ENCODE measurements around the gene SACM1L. TPM values are rescaled to one million over a fixed set of nuclear protein-coding genes. Genes with fewer than 3 reads are reported as not detected.

SACM1L gene
- total RNA-seq, 1 donor from 2014 or later = 39.4 TPM

DNA sequence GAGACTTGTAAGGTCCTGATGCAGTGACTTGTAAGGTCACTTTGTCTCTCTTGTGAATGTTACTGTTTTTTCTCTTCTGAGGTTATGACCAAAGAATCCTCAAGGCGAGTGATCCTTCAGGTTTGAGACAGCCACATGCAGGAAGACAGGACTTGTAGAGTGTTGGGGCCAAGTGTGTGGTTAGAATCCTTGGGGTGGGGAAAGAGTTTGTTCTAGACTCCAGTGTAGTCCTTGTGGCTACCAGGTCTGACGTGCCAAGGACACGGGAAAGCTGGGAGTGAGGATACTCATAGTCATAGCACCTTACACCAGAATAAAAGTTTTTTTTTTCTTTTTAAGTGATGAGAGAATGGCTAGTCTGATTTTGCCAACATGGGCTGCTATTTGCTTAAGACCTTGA lies 7.3 kb upstream of the SACM1L start:
- Histone ChIP-seq H2AFZ (ENCODE audit: low read depth, low read length) (no peak overlapping the region), H3K79me2 (ENCODE audit: insufficient read depth, low read length) (no peaks in the 10 kb centered on the region), H3K36me3 (ENCODE audit: insufficient read depth, low read length) (peaks cover 2% of the 10 kb centered on the region), H3K27me3 (ENCODE audit: insufficient read depth, low read length) (no peaks in the 10 kb centered on the region), H3K4me3 (ENCODE audit: insufficient read depth, low read depth, low read length) (no peak overlapping the region), H3K4me2 (ENCODE audit: low read length) (no peak overlapping the region), H3K9ac (ENCODE audit: low read length) (no peak overlapping the region), H3K4me1 (ENCODE audit: insufficient read depth, low read length) (no peaks in the 10 kb centered on the region), H3K27ac (ENCODE audit: low read depth, low read length) (no peak overlapping the region), H3K9me3 (ENCODE audit: insufficient read depth, low read depth, low read length) (peaks cover 2% of the 10 kb centered on the region), H4K20me1 (ENCODE audit: insufficient read depth, low read length) (no peaks in the 10 kb centered on the region)
- DNase-seq (ENCODE audit: low read depth) (no peak), FAIRE-seq (no peak)
- Mint-ChIP-seq H3K27ac (ENCODE audit: unreplicated experiment) (no peak overlapping the region), H3K4me3 (ENCODE audit: unreplicated experiment) (no peak overlapping the region), H3K27me3 (ENCODE audit: low read depth, unreplicated experiment) (no peaks in the 10 kb centered on the region), H3K36me3 (ENCODE audit: low read depth, unreplicated experiment) (peaks cover 14% of the 10 kb centered on the region), H3K9me3 (ENCODE audit: unreplicated experiment) (no peaks in the 10 kb centered on the region), H3K4me1 (ENCODE audit: low read depth, unreplicated experiment) (peaks cover 8% of the 10 kb centered on the region)
- no peak for TF ChIP-seq EZH2 (IDR thresholded peaks at IDR 0.05; ENCODE audit: insufficient read depth, low read length)
- TF ChIP-seq, protein P1, sequence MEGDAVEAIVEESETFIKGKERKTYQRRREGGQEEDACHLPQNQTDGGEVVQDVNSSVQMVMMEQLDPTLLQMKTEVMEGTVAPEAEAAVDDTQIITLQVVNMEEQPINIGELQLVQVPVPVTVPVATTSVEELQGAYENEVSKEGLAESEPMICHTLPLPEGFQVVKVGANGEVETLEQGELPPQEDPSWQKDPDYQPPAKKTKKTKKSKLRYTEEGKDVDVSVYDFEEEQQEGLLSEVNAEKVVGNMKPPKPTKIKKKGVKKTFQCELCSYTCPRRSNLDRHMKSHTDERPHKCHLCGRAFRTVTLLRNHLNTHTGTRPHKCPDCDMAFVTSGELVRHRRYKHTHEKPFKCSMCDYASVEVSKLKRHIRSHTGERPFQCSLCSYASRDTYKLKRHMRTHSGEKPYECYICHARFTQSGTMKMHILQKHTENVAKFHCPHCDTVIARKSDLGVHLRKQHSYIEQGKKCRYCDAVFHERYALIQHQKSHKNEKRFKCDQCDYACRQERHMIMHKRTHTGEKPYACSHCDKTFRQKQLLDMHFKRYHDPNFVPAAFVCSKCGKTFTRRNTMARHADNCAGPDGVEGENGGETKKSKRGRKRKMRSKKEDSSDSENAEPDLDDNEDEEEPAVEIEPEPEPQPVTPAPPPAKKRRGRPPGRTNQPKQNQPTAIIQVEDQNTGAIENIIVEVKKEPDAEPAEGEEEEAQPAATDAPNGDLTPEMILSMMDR (IDR thresholded peaks at IDR 0.05; ENCODE audit: insufficient read depth, low read depth, low read length) = no peak

DNA sequence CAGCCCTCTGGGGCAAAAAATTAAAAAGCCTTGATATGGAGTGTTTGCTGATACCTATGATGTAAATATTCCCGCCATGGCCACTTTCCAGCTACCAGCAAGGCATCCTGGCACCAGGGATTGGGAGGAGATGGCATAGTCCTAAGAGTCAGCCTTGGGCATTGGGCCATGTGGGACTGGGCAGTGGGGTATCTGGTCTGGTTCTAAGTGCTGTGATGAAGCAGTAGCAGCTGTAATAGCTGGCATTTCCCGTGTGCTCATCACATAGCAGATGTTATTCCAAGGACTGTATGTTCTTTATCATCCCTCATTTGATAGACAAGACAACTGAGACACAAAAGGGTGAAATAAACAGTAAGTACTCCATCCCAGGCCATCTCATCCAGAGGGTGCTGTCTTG lies 6.9 kb upstream of the SACM1L start:
- Histone ChIP-seq H2AFZ (ENCODE audit: low read depth, low read length) (no peak overlapping the region), H3K9ac (ENCODE audit: low read length) (no peak overlapping the region), H3K27me3 (ENCODE audit: insufficient read depth, low read length) (no peaks in the 10 kb centered on the region), H3K4me1 (ENCODE audit: insufficient read depth, low read length) (no peaks in the 10 kb centered on the region), H3K4me3 (ENCODE audit: insufficient read depth, low read depth, low read length) (no peak overlapping the region), H3K36me3 (ENCODE audit: insufficient read depth, low read length) (peaks cover 2% of the 10 kb centered on the region), H3K4me2 (ENCODE audit: low read length) (no peak overlapping the region), H3K79me2 (ENCODE audit: insufficient read depth, low read length) (no peaks in the 10 kb centered on the region), H3K27ac (ENCODE audit: low read depth, low read length) (no peak overlapping the region), H3K9me3 (ENCODE audit: insufficient read depth, low read depth, low read length) (peaks cover 2% of the 10 kb centered on the region), H4K20me1 (ENCODE audit: insufficient read depth, low read length) (no peaks in the 10 kb centered on the region)
- no peak for FAIRE-seq
- H3K27me3 Mint-ChIP-seq (ENCODE audit: low read depth, unreplicated experiment) = no peaks in the 10 kb centered on the region
- H3K36me3 Mint-ChIP-seq (ENCODE audit: low read depth, unreplicated experiment) = peaks cover 14% of the 10 kb centered on the region
- no peaks in the 10 kb centered on the region for H3K9me3 Mint-ChIP-seq (ENCODE audit: unreplicated experiment)
- H3K27ac Mint-ChIP-seq (ENCODE audit: unreplicated experiment) = no peak overlapping the region
- no peak overlapping the region for H3K4me3 Mint-ChIP-seq (ENCODE audit: unreplicated experiment)
- no peak for DNase-seq (ENCODE audit: low read depth)
- TF ChIP-seq EZH2 (IDR thresholded peaks at IDR 0.05; ENCODE audit: insufficient read depth, low read length) = no peak
- TF ChIP-seq, protein P1 (IDR thresholded peaks at IDR 0.05; ENCODE audit: insufficient read depth, low read depth, low read length) = no peak
- H3K4me1 Mint-ChIP-seq (ENCODE audit: low read depth, unreplicated experiment) = peaks cover 3% of the 10 kb centered on the region

- peaks cover under 1% of the 10 kb centered on the region for H3K4me1 Mint-ChIP-seq (ENCODE audit: low read depth, unreplicated experiment)
- H3K36me3 ChIP-seq (ENCODE audit: insufficient read depth, low read length) = no peaks in the 10 kb centered on the region
- no peaks in the 10 kb centered on the region for H3K4me1 ChIP-seq (ENCODE audit: insufficient read depth, low read length)
- no peaks in the 10 kb centered on the region for H3K27me3 Mint-ChIP-seq (ENCODE audit: low read depth, unreplicated experiment)
- H2AFZ ChIP-seq (ENCODE audit: low read depth, low read length) = no peak overlapping the region
- H3K9me3 ChIP-seq (ENCODE audit: insufficient read depth, low read depth, low read length) = peaks cover 2% of the 10 kb centered on the region
- H3K4me3 Mint-ChIP-seq (ENCODE audit: unreplicated experiment) = no peak overlapping the region
- H3K27me3 ChIP-seq (ENCODE audit: insufficient read depth, low read length) = no peaks in the 10 kb centered on the region
- DNase-seq (ENCODE audit: low read depth) (no peak), FAIRE-seq (no peak)
- no peaks in the 10 kb centered on the region for H4K20me1 ChIP-seq (ENCODE audit: insufficient read depth, low read length)
- H3K9ac ChIP-seq (ENCODE audit: low read length) = no peak overlapping the region
- H3K27ac Mint-ChIP-seq (ENCODE audit: unreplicated experiment) = no peak overlapping the region
- H3K4me3 ChIP-seq (ENCODE audit: insufficient read depth, low read depth, low read length) = no peak overlapping the region
- no peak overlapping the region for H3K4me2 ChIP-seq (ENCODE audit: low read length)
- TF ChIP-seq EZH2 (IDR thresholded peaks at IDR 0.05; ENCODE audit: insufficient read depth, low read length) = no peak
- TF ChIP-seq, protein P1 (IDR thresholded peaks at IDR 0.05; ENCODE audit: insufficient read depth, low read depth, low read length) = no peak
- no peaks in the 10 kb centered on the region for H3K79me2 ChIP-seq (ENCODE audit: insufficient read depth, low read length)
- peaks cover 14% of the 10 kb centered on the region for H3K36me3 Mint-ChIP-seq (ENCODE audit: low read depth, unreplicated experiment)
- H3K27ac ChIP-seq (ENCODE audit: low read depth, low read length) = no peak overlapping the region
- H3K9me3 Mint-ChIP-seq (ENCODE audit: unreplicated experiment) = no peaks in the 10 kb centered on the region
These were observed 6.4 kb upstream of the SACM1L start for GRCh38 chr3:45682786-45683185.
